Natural killer cell (primary cell): ENCODE data around the gene STX17. TPM values are rescaled to one million over a fixed set of nuclear protein-coding genes. Genes with fewer than 3 reads are reported as not detected.

Experiments
- ATAC-seq, 3 donors: fragments of 150-1000 bp in 2 of 3; fragments of 200-7000 bp in 1 of 3; cut with Tn5 transposase; 1 replicate in 1 of 3; 2 replicates in 2 of 3; pipeline ENCODE4 v1.10.0; 2021; ENCODE audit warnings: mild to moderate bottlenecking in 2 of 3, moderate library complexity in 2 of 3
- DNase-seq, 2 donors: peaks; one replicate each; pipeline versions ENCODE4 v3.0.0 to v3.0.0-alpha.2; 2013 to 2021; ENCODE audit warnings: mixed read lengths in 1 of 2
- H3K27ac ChIP-seq: one replicate; pipeline ENCODE4 v1.5.1; 2013; ENCODE audit warnings: mild to moderate bottlenecking, low read length
- H3K27me3 ChIP-seq: one replicate; pipeline ENCODE4 v1.6.1; 2013; ENCODE audit warnings: low read length; ENCODE audit not compliant: control insufficient read depth, insufficient read depth
- H3K36me3 ChIP-seq: one replicate; pipeline ENCODE4 v1.6.1; 2013; ENCODE audit warnings: low read length; ENCODE audit not compliant: control insufficient read depth, insufficient read depth
- H3K4me1 ChIP-seq: one replicate; pipeline ENCODE4 v1.6.1; 2013; ENCODE audit warnings: low read length; ENCODE audit not compliant: control insufficient read depth, insufficient read depth
- H3K4me3 ChIP-seq: one replicate; pipeline ENCODE4 v1.5.1; 2013; ENCODE audit warnings: low read length
- H3K9me3 ChIP-seq: one replicate; pipeline ENCODE4 v1.6.1; 2013; ENCODE audit warnings: low read length; ENCODE audit not compliant: control insufficient read depth, insufficient read depth
- H3K27ac Mint-ChIP-seq, 2 donors: one replicate each; pipeline ENCODE4 v1.8.0; 2022; ENCODE audit warnings: mild to moderate bottlenecking in 2 of 2, mixed read lengths in 2 of 2, moderate library complexity in 1 of 2
- H3K27me3 Mint-ChIP-seq, 2 donors: one replicate each; pipeline ENCODE4 v1.8.0; 2022; ENCODE audit warnings: low read depth in 2 of 2, mixed read lengths in 2 of 2
- H3K36me3 Mint-ChIP-seq: one replicate; pipeline ENCODE4 v1.8.0; 2022; ENCODE audit warnings: mixed read lengths
- H3K4me1 Mint-ChIP-seq, 2 donors: one replicate each; pipeline ENCODE4 v1.8.0; 2022; ENCODE audit warnings: mixed read lengths in 2 of 2
- H3K4me3 Mint-ChIP-seq: one replicate; pipeline ENCODE4 v1.8.0; 2022; ENCODE audit warnings: mild to moderate bottlenecking, moderate library complexity, mixed read lengths
- H3K9me3 Mint-ChIP-seq, 2 donors: one replicate each; pipeline ENCODE4 v1.8.0; 2022; ENCODE audit warnings: mixed read lengths in 2 of 2
- WGBS: methylation state at CpG from one replicate; pipeline ENCODE4 v1.1.7; 2013; ENCODE audit warnings: missing lambda C conversion rate; ENCODE audit not compliant: insufficient coverage; 5-methylcytosine and 5-hydroxymethylcytosine counted together
- intact Hi-C: fragments of 100-400 bp; cut with micrococcal nuclease; formaldehyde crosslinking; loops from one replicate; pipeline ENCODE4 v1.14.2; 2022
- total RNA-seq, 4 donors: library from RNA; stranded (reverse); fragments of 120-200 nt in 1 of 4; gene quantifications; one replicate each; pipeline versions ENCODE4 v1.2.3 to v1.2.4, GENCODE V29; 2013 to 2022
- TF ChIP-seq, protein P1 (sequence below): fragments of 200-600 bp; IDR thresholded peaks from one replicate; pipeline ENCODE4 v1.8.0; 2022; ENCODE audit warnings: antibody characterized with exemption

STX17 gene
- total RNA-seq, 3 donors from 2014 or later (not counting 1 experiment from before 2014, with no cell fraction given), result 28.4 to 41.5 (median 33.8) TPM

DNA sequence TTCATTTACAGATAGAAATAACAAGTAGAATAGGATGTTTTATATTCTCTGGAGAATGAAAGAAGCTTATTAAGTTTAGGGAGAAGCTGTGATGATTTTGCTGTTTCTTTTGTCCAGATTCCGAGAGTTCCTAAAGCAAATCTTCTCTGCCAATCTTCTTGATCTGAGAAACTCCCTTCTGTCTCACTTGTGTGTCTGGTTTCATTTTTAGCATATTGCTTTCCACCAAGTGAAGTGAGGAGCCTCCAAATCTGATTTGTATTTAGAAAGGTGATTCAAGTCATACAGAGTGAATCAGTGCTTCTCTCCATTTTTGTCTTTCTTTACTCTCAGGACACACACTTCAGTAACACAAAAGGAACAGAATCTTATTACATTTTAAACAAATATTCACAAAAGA, 48.4 kb downstream of the STX17 start:
- peaks cover 0 to 5% of the 10 kb centered on the region in 2 donors for H3K4me1 Mint-ChIP-seq
- intact Hi-C loops, result no loop called here
- Histone ChIP-seq H3K9me3 (no peaks in the 10 kb centered on the region), H3K4me3 (no peak overlapping the region), H3K36me3 (peaks cover 12% of the 10 kb centered on the region), H3K4me1 (no peaks in the 10 kb centered on the region), H3K27ac (no peak overlapping the region), H3K27me3 (no peaks in the 10 kb centered on the region)
- H3K27me3 Mint-ChIP-seq, result no peaks in the 10 kb centered on the region
- H3K36me3 Mint-ChIP-seq, result no peaks in the 10 kb centered on the region
- TF ChIP-seq, protein P1, sequence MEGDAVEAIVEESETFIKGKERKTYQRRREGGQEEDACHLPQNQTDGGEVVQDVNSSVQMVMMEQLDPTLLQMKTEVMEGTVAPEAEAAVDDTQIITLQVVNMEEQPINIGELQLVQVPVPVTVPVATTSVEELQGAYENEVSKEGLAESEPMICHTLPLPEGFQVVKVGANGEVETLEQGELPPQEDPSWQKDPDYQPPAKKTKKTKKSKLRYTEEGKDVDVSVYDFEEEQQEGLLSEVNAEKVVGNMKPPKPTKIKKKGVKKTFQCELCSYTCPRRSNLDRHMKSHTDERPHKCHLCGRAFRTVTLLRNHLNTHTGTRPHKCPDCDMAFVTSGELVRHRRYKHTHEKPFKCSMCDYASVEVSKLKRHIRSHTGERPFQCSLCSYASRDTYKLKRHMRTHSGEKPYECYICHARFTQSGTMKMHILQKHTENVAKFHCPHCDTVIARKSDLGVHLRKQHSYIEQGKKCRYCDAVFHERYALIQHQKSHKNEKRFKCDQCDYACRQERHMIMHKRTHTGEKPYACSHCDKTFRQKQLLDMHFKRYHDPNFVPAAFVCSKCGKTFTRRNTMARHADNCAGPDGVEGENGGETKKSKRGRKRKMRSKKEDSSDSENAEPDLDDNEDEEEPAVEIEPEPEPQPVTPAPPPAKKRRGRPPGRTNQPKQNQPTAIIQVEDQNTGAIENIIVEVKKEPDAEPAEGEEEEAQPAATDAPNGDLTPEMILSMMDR, result no peak
- no peak overlapping the region for H3K27ac Mint-ChIP-seq
- ATAC-seq (no peak), DNase-seq (peak in 1 of 2 donors; percentile 7)
- no peaks in the 10 kb centered on the region for H3K9me3 Mint-ChIP-seq
- no peak overlapping the region for H3K4me3 Mint-ChIP-seq
- 80% methylated on average over 1 of the region's 1 CpG for WGBS

DNA sequence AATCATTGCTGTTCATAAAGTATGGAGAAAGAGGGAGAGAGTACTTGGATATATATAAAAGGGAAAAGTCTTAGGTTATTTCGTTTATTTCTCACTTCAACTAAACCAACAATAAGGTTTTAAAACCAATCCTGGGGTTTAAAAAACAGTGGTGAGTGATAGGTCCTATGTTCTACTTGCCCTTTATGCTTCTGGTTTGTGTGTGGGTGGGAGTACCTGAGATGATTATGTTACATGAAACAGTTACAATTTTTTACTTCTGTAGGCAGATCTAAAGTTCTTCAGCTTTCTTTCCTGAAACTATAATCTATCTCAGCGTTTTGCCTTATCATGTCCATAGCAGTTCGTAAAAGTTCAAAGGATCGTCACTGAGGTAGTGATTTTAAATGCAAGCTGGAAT, 49.2 kb downstream of the STX17 start:
- TF ChIP-seq, protein P1, result no peak
- peaks cover 16% of the 10 kb centered on the region for H3K36me3 ChIP-seq
- ATAC-seq (no peak), DNase-seq (no peak)
- intact Hi-C loops, result no loop called here
- no peak overlapping the region for H3K4me3 Mint-ChIP-seq
- no peak overlapping the region for H3K4me3 ChIP-seq
- H3K27me3 Mint-ChIP-seq, result no peaks in the 10 kb centered on the region
- no peak overlapping the region for H3K27ac ChIP-seq
- H3K9me3 ChIP-seq, result no peaks in the 10 kb centered on the region
- no peaks in the 10 kb centered on the region for H3K36me3 Mint-ChIP-seq
- H3K9me3 Mint-ChIP-seq, result no peaks in the 10 kb centered on the region
- no peaks in the 10 kb centered on the region for H3K27me3 ChIP-seq
- H3K4me1 ChIP-seq, result no peaks in the 10 kb centered on the region
- 94% methylated on average over 3 of the region's 4 CpGs for WGBS
- H3K27ac Mint-ChIP-seq, result no peak overlapping the region
- H3K4me1 Mint-ChIP-seq, result peaks cover 0 to 5% of the 10 kb centered on the region in 2 donors

DNA sequence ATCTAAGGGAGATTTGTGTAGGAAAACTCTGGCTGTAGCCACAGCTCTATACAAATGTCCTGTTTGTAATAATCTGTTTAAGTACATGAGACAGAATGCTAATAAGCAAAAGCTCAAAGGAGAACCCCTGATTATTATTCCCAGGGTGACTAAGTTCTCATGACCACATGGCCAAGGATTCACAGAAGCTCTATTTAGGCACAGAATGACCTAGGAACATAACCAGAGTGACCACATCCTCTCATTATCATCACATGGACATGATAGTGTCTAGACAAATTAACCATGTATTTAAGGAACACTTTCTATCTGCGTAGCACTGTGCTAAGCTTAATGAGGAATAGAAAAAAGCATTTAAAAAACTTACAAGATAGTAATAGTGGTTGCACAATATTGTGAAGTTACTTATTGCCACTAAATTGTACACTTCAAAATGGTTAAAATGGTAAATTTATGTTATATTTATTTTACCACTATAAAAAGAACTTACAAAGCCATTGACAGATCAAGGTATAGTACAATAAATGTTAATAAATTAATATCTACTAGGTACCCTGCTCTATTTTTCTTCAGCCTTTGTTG, 56.3 kb downstream of the STX17 start:
- peak in 1 of 3 donors; percentile 37 for ATAC-seq
- no peak overlapping the region for H3K27ac Mint-ChIP-seq
- TF ChIP-seq, protein P1, result no peak
- DNase-seq, result no peak
- no peak overlapping the region for H3K27ac ChIP-seq
- no peaks in the 10 kb centered on the region for H3K9me3 Mint-ChIP-seq
- H3K4me3 ChIP-seq, result no peak overlapping the region
- no peaks in the 10 kb centered on the region for H3K9me3 ChIP-seq
- no peaks in the 10 kb centered on the region for H3K27me3 Mint-ChIP-seq
- H3K36me3 Mint-ChIP-seq, result peaks cover 7% of the 10 kb centered on the region
- no peaks in the 10 kb centered on the region for H3K27me3 ChIP-seq
- no peaks in the 10 kb centered on the region for H3K4me1 ChIP-seq
- H3K4me3 Mint-ChIP-seq, result no peak overlapping the region
- peaks cover 0 to 10% of the 10 kb centered on the region in 2 donors for H3K4me1 Mint-ChIP-seq
- no CpG with 5 or more reads among the region's 1 CpG for WGBS
- H3K36me3 ChIP-seq, result peaks cover 37% of the 10 kb centered on the region
- intact Hi-C loops, result no loop called here

DNA sequence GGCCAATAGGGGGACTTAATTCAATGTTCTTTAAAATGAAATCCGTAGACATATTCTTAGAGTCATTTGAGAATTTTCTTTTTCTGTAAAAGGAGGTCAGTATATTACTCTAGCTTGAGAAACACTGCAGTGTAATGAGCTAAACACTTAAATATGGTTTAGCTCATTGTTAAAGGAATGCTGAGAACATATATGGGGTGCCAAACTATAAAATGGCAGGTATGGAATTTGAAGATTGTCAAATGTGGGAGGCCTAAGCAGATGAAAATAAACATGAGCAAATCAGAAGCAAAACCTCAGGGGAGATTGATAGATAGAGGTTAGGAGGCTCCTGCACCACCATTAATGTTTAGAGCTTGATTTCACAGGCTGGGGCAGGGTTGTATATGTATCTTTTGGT, 57.9 kb downstream of the STX17 start:
- H3K9me3 ChIP-seq, result no peaks in the 10 kb centered on the region
- no peaks in the 10 kb centered on the region for H3K9me3 Mint-ChIP-seq
- no peak overlapping the region for H3K4me3 Mint-ChIP-seq
- intact Hi-C loops, result no loop called here
- no peaks in the 10 kb centered on the region for H3K4me1 ChIP-seq
- ATAC-seq, result no peak
- no peaks in the 10 kb centered on the region for H3K27me3 Mint-ChIP-seq
- TF ChIP-seq, protein P1, result no peak
- H3K4me1 Mint-ChIP-seq, result peaks cover 0 to 6% of the 10 kb centered on the region in 2 donors
- H3K27me3 ChIP-seq, result no peaks in the 10 kb centered on the region
- 100% methylated on average over 1 of the region's 1 CpG for WGBS
- H3K4me3 ChIP-seq, result no peak overlapping the region
- peaks cover 9% of the 10 kb centered on the region for H3K36me3 Mint-ChIP-seq
- H3K27ac Mint-ChIP-seq, result no peak overlapping the region
- no peak overlapping the region for H3K27ac ChIP-seq
- DNase-seq, result no peak
- peaks cover 53% of the 10 kb centered on the region for H3K36me3 ChIP-seq
